HL-60 (cell line): ENCODE data around the gene PRMT3.

Experiments
- CTCF ChIP-seq: IDR thresholded peaks from one replicate; pipeline ENCODE4 v1.5.1; 2011; ENCODE audit warnings: low read length, control low read depth, inconsistent platforms; ENCODE audit not compliant: insufficient read depth
- GABPA ChIP-seq: IDR thresholded peaks from 2 replicates; pipeline ENCODE4 v1.6.1; 2012; ENCODE audit warnings: low read depth
- POLR2AphosphoS5 ChIP-seq: IDR thresholded peaks from 2 replicates; pipeline ENCODE4 v1.6.1; 2012; ENCODE audit warnings: low read depth
- REST ChIP-seq: IDR thresholded peaks from 2 replicates; pipeline ENCODE4 v1.6.1; 2012; ENCODE audit warnings: low read depth; ENCODE audit not compliant: insufficient replicate concordance
- SPI1 ChIP-seq: IDR thresholded peaks from 2 replicates; pipeline ENCODE4 v1.6.1; 2012; ENCODE audit warnings: low read depth, mild to moderate bottlenecking, borderline replicate concordance

- TF ChIP-seq CTCF: no peak
- TF ChIP-seq POLR2AphosphoS5: no peak
- TF ChIP-seq REST: no peak
- TF ChIP-seq SPI1: no peak
- no peak for TF ChIP-seq GABPA
These were observed 30.4 kb upstream of the PRMT3 start for GRCh38 chr11:20357150-20357549.
